NCI-H1105 (cell line): ENCODE data around the gene UNKL.

Experiments
- DNase-seq: peaks from one replicate; lab custom pipeline; 2025; lab: John Stamatoyannopoulos, UW

UNKL gene

DNA sequence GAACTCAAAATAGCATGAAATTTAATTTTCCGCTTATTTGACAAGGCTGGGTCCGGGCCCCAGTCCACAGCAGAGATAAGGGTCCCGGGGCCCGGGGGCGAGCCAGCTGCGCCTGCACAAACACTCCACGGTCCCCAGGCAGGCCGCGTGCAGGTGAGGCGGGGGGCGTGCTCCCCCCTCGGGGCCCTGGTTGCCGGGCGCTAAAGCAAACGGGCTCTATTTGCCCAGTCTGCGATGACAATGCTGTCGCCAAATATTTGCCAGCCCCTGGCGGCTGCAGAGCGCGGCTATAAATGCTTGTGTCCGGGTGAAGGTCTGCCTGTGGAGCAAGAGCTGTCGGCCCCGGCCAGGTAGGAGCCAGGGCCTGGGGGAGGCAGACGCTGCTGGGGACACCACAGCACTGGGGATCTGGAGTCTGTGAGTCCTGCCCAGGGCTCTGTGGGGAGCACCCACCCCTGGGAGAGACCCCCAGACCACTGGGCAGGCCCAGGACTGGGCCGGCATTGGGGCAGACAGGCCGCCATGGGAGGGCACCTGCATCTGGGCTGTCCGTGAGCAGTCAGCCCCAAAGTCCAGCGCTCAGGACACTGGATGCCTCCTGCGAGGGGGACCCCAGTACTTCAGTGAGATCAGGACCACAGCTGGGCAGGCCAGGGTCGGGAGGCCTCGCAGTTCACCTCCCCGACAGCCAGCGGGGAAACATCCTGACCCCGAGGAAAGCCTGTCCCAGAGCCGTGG, 16.4 kb upstream of the UNKL start, which contains the start of gene PERCC1:
PERCC1 (plus strand) TSS at position 320 of the 738 bp plus-strand sequence. CDS start 1,516 bp downstream, outside the sequence.
- DNase-seq = no peak

DNA sequence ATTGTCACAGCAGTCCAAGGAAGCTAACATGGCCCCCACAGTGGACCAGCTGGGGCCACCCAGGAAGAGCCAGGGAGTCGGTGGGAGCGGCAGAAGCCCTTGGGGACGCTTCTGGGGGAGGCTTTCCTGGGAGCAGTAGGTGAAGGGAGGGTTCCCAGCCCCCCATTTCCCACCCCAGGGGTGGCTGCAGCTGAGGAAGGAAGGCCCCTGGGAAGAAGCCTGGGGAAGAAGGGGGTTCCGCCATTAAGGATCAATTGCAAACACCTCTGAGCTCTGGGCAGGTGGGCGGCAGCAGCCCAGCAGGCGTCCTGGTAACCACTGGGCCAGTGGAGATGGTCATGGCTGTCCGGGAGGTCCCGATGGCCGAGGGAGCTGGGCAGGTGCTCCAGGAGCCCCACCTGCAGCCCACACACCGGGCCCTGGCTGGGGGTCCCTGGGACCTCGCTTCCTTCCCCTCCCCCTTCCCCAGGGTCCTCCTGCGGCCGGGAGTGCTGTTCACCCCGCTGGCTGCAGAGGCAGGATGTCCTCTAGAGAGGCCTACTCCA, 15.8 kb upstream of the UNKL start:
- no peak for DNase-seq

GRCh38 chr16:1429631-1430030, 15.1 kb upstream of the UNKL start:
- no peak for DNase-seq

DNA sequence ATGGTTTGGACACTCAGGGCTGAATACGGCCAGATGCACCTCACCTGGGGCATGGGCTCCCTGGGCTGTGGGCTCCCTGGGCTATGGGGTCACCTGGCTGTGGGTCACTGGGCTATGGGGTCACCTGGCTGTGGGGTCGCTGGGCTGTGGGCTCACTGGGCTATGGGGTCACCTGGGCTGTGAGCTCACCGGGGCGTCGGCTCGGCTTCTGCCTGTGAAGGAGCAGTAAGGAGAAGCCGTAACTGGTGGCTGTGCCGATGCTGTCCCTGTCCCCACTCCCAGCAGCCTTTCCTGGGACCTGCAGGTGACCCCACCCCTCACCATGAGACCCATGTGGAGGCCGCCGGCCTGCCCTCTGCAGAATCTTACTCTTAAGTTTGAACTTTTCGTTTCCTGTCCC, 14.5 kb upstream of the UNKL start:
- no peak for DNase-seq

GRCh38 chr16:1428511-1428910, 14.0 kb upstream of the UNKL start:
- DNase-seq = no peak

DNA sequence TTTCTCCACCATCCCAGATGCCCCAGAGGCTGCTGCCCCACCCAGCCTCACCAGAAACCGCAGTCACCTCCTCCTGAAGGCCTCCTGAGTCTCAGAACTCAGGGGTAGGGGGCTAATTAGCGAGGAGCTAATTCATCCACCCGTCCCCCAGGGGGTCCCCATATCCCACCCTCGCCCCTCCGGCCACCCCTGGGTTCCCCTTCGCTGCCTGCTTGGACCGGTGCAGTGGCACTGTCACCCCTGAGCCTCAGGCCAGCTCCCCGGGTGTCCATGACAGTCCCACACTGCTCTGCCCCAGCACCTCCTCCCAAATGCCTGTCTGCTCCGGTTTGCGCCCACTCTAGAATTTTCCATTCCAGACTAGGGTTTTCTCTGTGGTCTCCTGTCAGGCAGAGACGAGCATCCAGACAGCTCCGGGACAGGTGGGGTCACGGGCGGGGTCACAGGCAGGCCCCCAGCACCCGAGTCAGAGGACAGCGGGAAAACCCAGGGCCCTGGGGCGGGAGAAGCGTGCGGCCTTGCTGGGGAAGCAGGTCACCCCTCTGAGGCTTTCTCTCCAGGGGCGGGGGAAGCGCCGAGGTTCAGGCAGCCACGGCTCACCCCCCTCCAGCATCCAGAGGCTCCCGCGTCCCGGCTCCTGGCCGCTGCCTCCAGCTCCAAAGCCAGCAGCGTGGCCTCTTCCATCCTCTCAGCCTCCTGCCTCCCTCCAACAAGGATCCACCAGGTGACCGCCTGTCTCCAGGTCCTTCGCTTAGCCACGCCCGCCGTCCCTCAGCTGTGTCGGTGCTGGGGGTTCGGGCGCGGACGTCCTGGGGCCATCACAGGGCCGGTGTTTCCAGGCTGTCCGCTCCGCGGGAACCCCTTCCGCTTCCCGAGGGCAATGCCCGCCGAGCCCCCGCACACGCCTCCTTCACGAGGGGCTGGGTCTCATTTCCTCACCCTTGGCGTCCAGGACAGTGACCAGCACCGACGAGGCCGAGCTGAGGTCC, 13.3 kb upstream of the UNKL start:
- no peak for DNase-seq

- no peak for DNase-seq
Measured at GRCh38 chr16:1426734-1427471, 12.4 kb upstream of the UNKL start.

GRCh38 chr16:1425616-1426370, 11.3 kb upstream of the UNKL start:
- no peak for DNase-seq

- no peak for DNase-seq
Measured at GRCh38 chr16:1424028-1424427, 9.5 kb upstream of the UNKL start.

GRCh38 chr16:1422076-1422475, 7.6 kb upstream of the UNKL start:
- no peak for DNase-seq

GRCh38 chr16:1420111-1420539, 5.6 kb upstream of the UNKL start:
- DNase-seq = no peak

DNA sequence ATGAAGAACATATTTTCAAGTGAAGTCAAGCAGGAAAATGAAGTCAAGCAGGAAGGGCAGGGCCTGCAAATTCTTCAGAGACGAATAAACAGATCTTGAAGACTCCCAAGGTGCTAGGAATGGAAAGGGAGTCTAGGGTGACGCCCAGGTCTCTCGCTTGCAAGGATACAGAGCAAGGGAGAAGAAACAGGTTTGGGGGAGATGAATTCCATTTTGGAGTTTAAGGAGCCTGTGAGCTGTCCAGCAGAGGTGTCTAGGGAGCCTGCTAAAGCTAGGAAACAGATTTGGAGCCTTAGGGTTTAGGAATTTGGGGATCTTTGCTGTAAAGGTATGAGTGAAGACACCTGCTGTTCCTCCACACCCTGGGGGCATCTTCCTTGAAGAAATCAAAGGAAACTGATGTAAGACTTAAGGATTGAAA, 2.0 kb upstream of the UNKL start:
- no peak for DNase-seq

DNA sequence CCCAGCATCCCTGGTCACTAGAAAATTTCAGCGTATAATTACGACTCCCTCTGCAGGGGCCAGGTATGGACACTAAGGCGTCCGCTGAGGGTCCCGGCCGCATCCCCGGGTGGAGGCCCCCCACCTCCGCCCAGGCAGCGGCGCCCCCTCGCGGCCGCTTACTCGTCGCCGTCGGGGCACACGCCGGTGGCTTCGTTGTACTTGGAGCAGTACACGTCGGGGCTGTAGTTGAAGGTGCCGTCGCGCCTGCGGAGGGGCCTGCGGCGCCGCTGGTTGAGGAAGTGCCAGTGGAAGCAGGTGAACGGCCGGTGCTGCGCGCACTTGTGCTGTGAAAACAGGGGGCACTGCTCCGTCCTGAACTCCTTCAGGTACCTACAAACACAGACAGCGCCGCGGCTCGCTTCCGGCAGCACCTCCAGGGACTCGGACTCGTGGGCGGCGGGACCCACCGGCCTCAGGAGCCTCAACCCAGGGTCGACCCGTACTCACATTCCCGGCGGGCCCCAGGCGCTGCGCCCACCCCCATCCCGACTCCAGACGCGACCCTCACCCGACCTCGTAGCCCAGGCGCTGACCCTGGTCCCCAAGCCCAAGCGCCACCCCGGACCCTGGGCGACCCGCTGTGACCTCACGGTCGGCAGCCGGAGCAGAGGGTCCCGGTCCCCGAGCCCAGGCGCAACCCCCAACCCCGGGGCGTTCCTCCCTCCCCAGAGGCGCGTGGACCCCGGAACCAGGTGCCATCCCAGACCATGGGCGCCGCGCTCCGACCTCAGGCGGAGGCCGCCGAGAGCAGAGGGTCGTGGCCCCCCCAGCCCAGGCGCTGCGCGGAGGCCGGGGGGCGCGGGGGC, 596 bp downstream of the UNKL start:
- peak; percentile 16 for DNase-seq

- DNase-seq = no peak
Measured at GRCh38 chr16:1412847-1413246, 1.7 kb downstream of the UNKL start.

GRCh38 chr16:1408171-1408837, 6.2 kb downstream of the UNKL start:
- DNase-seq = peak; percentile 49

- no peak for DNase-seq
Measured at GRCh38 chr16:1407753-1408152, 6.8 kb downstream of the UNKL start.

DNA sequence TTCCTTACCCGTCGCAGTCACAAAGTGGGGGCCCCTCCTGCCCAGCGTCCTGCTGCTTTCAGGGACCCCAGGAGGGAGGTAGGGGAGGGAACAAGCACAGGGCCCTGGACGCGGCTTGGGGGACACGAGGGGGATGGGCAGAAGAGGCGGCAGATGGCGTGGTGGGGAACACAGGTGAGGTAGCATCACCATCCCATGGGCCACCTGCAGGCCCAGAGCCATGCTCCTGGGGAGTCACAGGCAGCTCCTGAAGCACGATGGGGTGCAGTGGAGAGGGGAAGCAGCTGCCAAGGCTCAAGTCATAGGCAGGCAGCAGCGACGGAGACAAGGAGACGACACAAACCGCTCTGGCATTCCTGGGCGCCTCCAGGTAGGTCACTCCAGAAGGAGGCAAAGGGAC, 10.8 kb downstream of the UNKL start:
- DNase-seq = no peak

DNA sequence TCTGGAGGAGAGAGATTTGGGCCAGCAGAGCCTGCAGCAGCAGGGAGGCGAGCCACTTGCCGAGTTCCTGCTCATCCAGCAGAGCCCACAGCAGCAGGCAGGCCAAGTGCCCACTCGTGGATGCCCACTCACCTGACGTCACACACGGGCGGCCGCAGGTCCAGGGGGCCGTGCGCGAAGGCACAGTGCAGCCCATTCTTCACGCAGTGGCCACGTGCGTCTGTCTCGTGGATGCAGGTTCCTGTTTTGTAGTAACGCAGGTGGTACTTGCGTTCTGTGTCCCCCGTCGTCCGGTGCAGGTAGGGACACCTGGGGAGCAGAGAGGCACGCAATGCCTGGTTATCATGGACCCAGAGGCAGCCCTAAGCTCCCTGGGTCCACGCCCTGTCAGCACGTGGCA, 11.5 kb downstream of the UNKL start:
- DNase-seq = no peak

DNA sequence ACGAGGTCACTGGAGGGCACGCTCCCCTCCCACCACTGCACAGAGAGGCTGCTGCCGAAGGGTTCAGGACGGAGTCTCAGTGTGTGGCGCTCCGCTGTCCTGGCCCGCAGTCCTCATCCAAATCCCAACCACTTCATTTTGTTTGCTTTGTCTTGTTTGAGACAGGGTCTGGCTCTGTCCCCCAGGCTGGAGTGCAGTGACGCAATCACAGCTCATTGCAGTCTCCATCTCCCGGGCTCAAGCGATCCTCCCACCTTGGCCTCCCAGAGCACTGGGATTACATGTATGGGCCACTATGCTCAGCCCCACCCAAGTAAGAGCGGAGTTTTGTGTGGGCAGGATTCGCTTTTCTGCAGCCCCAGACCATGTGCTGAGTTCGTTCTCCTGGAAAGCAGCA, 12.7 kb downstream of the UNKL start:
- no peak for DNase-seq
